ENCODE measurements around the gene ITGA7. TPM values are rescaled to one million over a fixed set of nuclear protein-coding genes. Genes with fewer than 3 reads are reported as not detected.
"Not testable (repeated sequence)": the region's sequence is repeated elsewhere in the genome, so short reads cannot be mapped to it uniquely, and the experiment has no call there.

Gene ITGA7
- total RNA-seq, 1 donor from 2014 or later = 23.6 TPM

- H3K36me3 ChIP-seq = no peaks in the 10 kb centered on the region
- H3K4me3 ChIP-seq = no peak overlapping the region
- H3K27me3 ChIP-seq = no peaks in the 10 kb centered on the region
- no peak for DNase-seq (ENCODE audit: extremely low spot score in 2 of 2)
- H3K27ac ChIP-seq = no peak overlapping the region
- intact Hi-C loops (cut with DNase I) = loop anchor here (10.0 kb wide), 1 partner anchor 142 kb away; no protein-coding TSS in a partner anchor
- H3K9me3 ChIP-seq = no peaks in the 10 kb centered on the region
- H3K4me1 ChIP-seq = no peaks in the 10 kb centered on the region
- TF ChIP-seq CTCF (IDR thresholded peaks at IDR 0.05) (no peak), POLR2A (IDR thresholded peaks at IDR 0.05) (no peak), POLR2AphosphoS5 (IDR thresholded peaks at IDR 0.05; ENCODE audit: insufficient read depth in 1 of 2, low read depth in 1 of 2) (no peak)
These were observed 54.7 kb downstream of the ITGA7 start for GRCh38 chr12:55653031-55653430.

- no peak overlapping the region for H3K27ac ChIP-seq
- no peaks in the 10 kb centered on the region for H3K4me1 ChIP-seq
- no peak overlapping the region for H3K4me3 ChIP-seq
- no peak for TF ChIP-seq POLR2AphosphoS5 (IDR thresholded peaks at IDR 0.05; ENCODE audit: insufficient read depth in 1 of 2, low read depth in 1 of 2)
- TF ChIP-seq CTCF (IDR thresholded peaks at IDR 0.05) = no peak
- no peak for TF ChIP-seq POLR2A (IDR thresholded peaks at IDR 0.05)
- H3K9me3 ChIP-seq = no peaks in the 10 kb centered on the region
- no peaks in the 10 kb centered on the region for H3K27me3 ChIP-seq
- intact Hi-C loops (cut with DNase I) = loop anchor here (10.0 kb wide), 1 partner anchor 142 kb away; no protein-coding TSS in a partner anchor
- no peaks in the 10 kb centered on the region for H3K36me3 ChIP-seq
- DNase-seq (ENCODE audit: extremely low spot score in 2 of 2) = no peak
These were observed 55.4 kb downstream of the ITGA7 start for GRCh38 chr12:55652352-55652751.

GRCh38 chr12:55651299-55651683 lies 56.4 kb downstream of the ITGA7 start:
- TF ChIP-seq CTCF (IDR thresholded peaks at IDR 0.05) (no peak), POLR2AphosphoS5 (IDR thresholded peaks at IDR 0.05; ENCODE audit: insufficient read depth in 1 of 2, low read depth in 1 of 2) (no peak), POLR2A (IDR thresholded peaks at IDR 0.05) (no peak)
- Histone ChIP-seq H3K9me3 (no peaks in the 10 kb centered on the region), H3K4me1 (peaks cover 4% of the 10 kb centered on the region), H3K27ac (no peak overlapping the region), H3K27me3 (no peaks in the 10 kb centered on the region), H3K36me3 (no peaks in the 10 kb centered on the region), H3K4me3 (no peak overlapping the region)
- no peak for DNase-seq (ENCODE audit: extremely low spot score in 2 of 2)
- intact Hi-C loops (cut with DNase I) = loop anchor here (10.0 kb wide), 1 partner anchor 144 kb away; no protein-coding TSS in a partner anchor

GRCh38 chr12:55650620-55651298 lies 56.9 kb downstream of the ITGA7 start:
- not testable (repeated sequence) for H3K4me3 ChIP-seq; H3K27me3 ChIP-seq; H3K9me3 ChIP-seq; H3K27ac ChIP-seq; DNase-seq (ENCODE audit: extremely low spot score in 2 of 2); H3K4me1 ChIP-seq; H3K36me3 ChIP-seq
- intact Hi-C loops (cut with DNase I) = loop anchor here (10.0 kb wide), 1 partner anchor 144 kb away; no protein-coding TSS in a partner anchor

GRCh38 chr12:55647027-55647426 lies 60.7 kb downstream of the ITGA7 start:
- intact Hi-C loops (cut with DNase I) = no loop called here
- Histone ChIP-seq H3K27ac (no peak overlapping the region), H3K4me3 (no peak overlapping the region), H3K9me3 (no peaks in the 10 kb centered on the region), H3K27me3 (no peaks in the 10 kb centered on the region), H3K36me3 (no peaks in the 10 kb centered on the region), H3K4me1 (peaks cover 9% of the 10 kb centered on the region)
- TF ChIP-seq POLR2AphosphoS5 (IDR thresholded peaks at IDR 0.05; ENCODE audit: insufficient read depth in 1 of 2, low read depth in 1 of 2) = no peak
- no peak for TF ChIP-seq CTCF (IDR thresholded peaks at IDR 0.05)
- no peak for TF ChIP-seq POLR2A (IDR thresholded peaks at IDR 0.05)
- DNase-seq (ENCODE audit: extremely low spot score in 2 of 2) = no peak
